GM18951 (cell line): ENCODE measurements around the gene CKB.

Source experiments
- POLR2A ChIP-seq: IDR thresholded peaks from 4 replicates; pipeline ENCODE4 v1.6.1; 2011; ENCODE audit warnings: mild to moderate bottlenecking; ENCODE audit not compliant: insufficient read length, insufficient read depth; ENCODE audit errors: extremely low read depth
- in situ Hi-C: fragments of 300-500 bp; cut with MboI; formaldehyde crosslinking; loops from one replicate; pipeline ENCODE4 v1.12.0; 2022; ENCODE audit warnings: low sequenced_read_pairs, mixed read lengths, inconsistent platforms; ENCODE audit not compliant: unreplicated experiment

The CKB gene

DNA sequence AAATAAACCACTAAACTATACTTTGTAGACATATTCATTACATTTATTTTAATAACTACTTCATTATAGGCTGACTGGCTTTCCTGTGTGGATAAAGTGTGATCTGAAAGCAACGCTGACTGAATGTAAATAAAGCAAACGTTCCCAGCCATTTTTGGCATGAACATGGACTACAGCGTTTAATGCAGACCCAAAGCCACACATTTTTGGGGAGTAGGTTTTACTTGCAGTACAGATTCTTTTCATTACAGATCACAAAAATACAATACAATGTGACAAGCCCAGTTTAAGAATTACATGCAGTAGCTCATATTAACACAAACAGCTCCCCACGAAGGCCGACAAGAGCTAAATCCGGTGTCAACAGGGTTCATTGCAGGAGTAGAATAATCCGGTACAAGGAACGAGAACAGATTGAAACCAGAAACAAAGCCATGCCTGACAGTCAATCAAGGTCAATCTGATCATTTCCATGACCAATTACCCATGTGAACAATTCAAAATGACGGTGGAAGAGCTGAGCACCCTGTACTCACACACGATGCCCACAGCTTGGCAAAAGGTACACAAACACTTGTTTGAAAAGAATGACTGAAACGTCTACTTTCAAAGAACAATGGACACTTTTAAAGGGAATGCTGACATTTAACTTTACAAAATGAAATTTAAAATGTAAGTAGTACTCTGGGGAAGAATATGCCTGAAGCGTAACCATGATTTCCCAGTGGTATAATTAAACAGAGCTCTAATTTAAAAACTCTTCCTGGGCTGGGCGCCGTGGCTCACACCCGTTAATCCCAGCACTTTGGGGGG, 34.5 kb upstream of the CKB start:
- TF ChIP-seq POLR2A: no peak
- in situ Hi-C loops: no loop called here

DNA sequence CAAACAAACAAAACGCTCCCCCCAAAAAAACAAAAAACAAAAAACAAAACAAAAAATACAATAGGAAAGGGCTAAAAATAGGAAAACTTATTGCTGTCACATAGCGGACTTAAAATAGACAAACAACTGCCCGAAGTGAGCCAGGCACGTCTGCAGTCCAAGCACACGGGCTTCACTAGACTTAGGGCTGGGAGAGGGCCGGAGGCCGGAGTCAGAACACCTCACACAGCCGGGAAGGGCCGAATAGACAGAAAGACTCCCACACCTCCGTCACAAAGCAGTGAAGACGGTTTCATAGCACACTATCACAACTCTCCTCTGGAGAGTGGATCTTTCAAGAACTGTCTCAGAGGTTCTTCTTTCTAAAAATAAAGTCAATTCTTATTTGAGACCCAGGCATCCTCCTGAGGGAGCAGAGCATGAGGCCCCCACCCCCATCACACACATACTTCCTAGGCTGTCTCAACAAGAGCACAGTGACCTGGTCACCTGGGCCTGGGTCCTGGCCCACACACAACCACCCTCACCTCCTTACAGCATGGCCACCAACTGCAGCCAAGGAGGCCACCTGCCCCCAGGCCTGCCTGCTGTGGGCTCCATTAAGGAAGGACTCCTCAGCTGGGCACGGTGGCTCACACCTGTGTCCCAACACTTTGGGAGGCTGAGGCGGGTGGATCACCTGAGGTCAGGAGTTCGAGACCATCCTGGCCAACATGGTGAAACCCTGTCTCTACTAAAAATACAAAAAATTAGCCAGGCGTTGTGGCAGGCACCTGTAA, 33.1 kb upstream of the CKB start:
- in situ Hi-C loops: no loop called here
- TF ChIP-seq POLR2A: no peak

GRCh38 chr14:103552846-103553210, 30.2 kb upstream of the CKB start:
- TF ChIP-seq POLR2A: no peak
- in situ Hi-C loops: no loop called here

DNA sequence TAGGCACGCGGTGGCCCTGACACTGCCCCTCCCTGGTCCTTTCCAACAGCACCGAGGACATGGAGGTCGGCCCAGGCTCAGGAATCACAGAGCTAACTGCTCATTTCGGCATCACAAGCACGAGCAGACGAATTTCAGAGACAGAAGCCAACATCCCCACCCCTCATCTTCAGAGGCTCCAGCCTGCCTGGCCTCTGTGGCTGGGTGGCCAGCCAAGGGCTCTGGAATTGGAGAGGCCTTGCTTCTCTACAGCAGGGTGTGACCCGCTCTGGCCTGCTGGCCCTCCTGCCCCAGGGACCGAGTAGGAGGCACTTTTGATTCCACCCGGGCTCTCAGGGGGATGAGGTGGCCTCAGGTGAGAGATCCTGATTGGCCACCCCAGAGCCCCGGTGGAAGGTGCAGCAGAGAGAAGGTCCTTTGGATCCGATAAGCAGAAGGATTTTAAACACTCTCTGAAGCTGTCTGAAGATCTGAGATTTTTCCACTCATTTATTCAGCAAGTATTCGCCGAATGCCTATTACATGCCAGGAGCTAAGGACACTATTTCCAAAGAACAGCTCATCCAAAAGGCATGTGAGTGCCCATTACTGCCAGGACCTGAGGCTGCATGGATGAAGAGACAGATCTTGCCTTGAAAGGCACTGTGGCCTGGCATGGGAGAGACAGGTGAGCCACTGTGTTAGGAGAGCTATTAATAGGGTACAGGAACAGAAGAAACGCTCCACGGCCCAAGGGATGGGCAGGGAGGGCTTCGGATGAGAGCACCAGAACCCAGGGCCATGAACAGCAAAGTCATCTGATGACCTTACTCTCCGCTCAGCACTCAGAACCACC, 29.6 kb upstream of the CKB start:
- in situ Hi-C loops: no loop called here
- no peak for TF ChIP-seq POLR2A

DNA sequence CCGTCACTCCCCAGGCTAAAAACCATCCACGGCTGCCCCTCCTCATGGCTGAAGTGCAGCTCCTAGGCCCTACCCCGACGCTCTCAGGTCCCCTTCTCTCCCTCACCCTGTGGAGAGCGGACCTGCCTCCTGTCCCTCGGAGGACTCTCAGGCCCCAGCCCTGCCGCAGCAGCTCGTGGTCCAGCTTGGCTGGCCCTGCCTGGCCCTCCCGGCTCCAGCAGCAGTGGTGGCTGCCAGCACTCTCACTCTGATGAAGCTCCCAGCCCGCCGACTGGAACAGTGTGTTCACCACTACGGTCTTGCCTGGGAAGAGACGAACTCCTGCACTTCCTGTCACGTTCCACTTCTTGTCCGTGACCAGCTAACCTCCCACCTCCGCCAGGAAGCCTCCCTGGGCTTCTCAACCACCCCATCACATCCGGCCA, 28.7 kb upstream of the CKB start:
- in situ Hi-C loops: no loop called here
- no peak for TF ChIP-seq POLR2A

DNA sequence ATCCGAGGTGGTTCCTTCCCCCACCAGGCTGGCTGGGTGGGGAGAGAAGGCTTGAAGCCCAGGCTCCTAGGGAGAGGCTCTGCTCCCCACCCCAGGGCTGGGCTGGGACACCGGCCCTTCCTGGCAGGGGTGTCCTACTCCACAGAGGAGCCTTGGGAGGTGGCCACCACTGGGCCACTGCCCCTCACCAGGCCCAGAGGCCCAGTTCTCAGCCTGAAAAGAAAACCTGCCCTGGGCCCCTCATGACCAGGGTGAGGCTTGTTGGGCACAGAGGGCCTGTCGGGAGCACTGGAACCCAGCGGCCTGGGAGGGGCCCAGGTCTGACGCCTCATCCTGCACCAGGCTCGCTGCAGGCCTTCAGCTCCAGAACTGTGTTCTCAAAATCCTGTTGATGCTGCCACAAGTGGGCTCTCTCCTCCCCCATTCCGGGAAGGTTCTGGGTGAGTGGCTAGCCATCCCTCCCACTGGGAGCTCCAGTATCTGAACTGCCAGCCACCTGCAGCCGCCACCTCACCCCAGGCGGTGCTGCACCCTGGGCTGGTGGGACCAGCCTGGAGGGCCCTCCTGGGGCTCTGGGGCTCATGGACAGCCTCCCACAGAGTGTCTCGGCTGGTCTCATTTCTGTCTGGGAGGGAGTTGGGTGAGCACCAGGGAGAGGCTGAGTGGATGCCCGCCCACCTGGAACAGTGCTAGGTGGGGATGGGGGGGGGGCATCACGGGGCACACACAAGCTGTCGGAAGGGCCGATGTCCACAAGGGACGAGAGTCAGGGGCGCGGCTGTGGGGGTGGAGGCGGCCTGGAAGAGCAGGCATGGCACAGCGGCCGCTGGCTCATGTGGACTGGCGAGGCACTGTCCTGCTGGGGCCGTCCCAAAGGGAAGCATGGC, 28.1 kb upstream of the CKB start:
- in situ Hi-C loops: no loop called here
- TF ChIP-seq POLR2A: no peak

GRCh38 chr14:103549361-103550311, 27.0 kb upstream of the CKB start:
- in situ Hi-C loops: no loop called here
- TF ChIP-seq POLR2A: no peak

GRCh38 chr14:103548463-103549351, 26.1 kb upstream of the CKB start:
- no peak for TF ChIP-seq POLR2A
- in situ Hi-C loops: no loop called here

DNA sequence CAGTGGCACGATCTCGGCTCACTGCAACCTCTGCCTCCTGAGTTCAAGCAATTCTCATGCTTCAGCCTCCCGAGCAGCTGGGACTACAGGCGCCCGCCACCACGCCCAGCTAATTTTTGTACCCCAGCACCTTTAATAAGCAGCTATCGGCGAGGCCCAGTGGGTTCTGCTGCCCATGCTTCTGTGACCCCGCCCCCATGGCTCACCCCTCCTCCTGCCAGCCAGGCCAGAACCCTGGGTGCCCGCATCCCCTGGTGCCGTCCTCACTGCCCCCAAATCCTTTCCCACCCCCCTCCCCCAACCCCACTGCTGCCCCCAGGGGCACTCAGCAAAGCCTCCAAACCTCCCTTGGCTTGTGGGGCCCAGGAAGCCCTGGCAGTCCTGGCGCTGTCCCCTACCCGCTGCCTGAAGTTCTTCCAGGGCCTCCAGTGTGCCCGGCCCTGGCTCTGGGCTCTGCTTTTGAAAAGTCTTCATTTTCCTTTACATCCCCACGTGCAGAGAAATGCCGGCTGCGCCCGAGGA, 25.4 kb upstream of the CKB start:
- in situ Hi-C loops: no loop called here
- no peak for TF ChIP-seq POLR2A

DNA sequence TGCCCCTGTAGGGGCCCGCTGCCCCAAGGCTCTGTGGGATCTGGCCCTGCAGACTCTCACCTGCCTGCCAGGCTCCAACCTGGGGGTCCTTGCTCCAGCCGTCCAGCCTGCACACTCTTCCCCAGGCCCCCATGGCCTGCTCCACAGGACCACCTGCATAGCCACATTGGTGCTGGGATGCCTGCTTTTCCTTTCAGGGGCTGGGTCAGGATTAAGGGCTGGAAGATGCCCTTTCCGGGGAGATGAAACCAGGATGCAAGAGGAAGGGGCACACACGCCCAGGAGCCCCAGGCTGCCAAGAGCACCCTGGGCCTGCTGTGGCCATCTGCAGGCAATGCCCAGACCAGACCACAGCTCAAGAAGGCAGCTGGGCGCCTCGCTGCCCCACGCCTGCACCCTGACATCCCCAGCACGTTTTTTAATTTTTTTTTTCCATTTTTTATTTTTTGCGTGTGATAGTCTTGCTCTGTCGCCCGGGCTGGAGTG, 24.9 kb upstream of the CKB start:
- no peak for TF ChIP-seq POLR2A
- in situ Hi-C loops: no loop called here
